Mucosa of rectum (tissue), 2 donors: ENCODE measurements around the gene C2CD4B.

ENCODE experiments used
- H3K27ac ChIP-seq, 2 donors: one replicate each; pipeline ENCODE4 v1.7.0; 2013; ENCODE audit warnings: inconsistent platforms in 2 of 2, low read depth in 2 of 2, low read length in 2 of 2
- H3K27me3 ChIP-seq, 2 donors: one replicate each; pipeline ENCODE4 v1.7.0; 2013; ENCODE audit warnings: low read length in 2 of 2; ENCODE audit not compliant: control insufficient read depth in 2 of 2, insufficient read depth in 2 of 2
- H3K36me3 ChIP-seq, 2 donors: one replicate each; pipeline ENCODE4 v1.7.0; 2013; ENCODE audit warnings: low read length in 2 of 2; ENCODE audit not compliant: control insufficient read depth in 2 of 2, insufficient read depth in 2 of 2
- H3K4me1 ChIP-seq, 2 donors: one replicate each; pipeline ENCODE4 v1.7.0; 2013; ENCODE audit warnings: low read length in 2 of 2, mild to moderate bottlenecking in 1 of 2; ENCODE audit not compliant: control insufficient read depth in 2 of 2, insufficient read depth in 2 of 2
- H3K4me3 ChIP-seq, 2 donors: one replicate each; pipeline ENCODE4 v1.7.0; 2013; ENCODE audit warnings: low read length in 2 of 2
- H3K9ac ChIP-seq, 2 donors: one replicate each; pipeline ENCODE4 v1.7.0; 2013; ENCODE audit warnings: low read length in 2 of 2, low read depth in 1 of 2, mild to moderate bottlenecking in 1 of 2
- H3K9me3 ChIP-seq, 2 donors: one replicate each; pipeline ENCODE4 v1.7.0; 2013; ENCODE audit warnings: low read length in 2 of 2; ENCODE audit not compliant: control insufficient read depth in 2 of 2
- donor health status: healthy.
- donor health status: Normal muscosa, but diverticular disease.

Gene C2CD4B

DNA sequence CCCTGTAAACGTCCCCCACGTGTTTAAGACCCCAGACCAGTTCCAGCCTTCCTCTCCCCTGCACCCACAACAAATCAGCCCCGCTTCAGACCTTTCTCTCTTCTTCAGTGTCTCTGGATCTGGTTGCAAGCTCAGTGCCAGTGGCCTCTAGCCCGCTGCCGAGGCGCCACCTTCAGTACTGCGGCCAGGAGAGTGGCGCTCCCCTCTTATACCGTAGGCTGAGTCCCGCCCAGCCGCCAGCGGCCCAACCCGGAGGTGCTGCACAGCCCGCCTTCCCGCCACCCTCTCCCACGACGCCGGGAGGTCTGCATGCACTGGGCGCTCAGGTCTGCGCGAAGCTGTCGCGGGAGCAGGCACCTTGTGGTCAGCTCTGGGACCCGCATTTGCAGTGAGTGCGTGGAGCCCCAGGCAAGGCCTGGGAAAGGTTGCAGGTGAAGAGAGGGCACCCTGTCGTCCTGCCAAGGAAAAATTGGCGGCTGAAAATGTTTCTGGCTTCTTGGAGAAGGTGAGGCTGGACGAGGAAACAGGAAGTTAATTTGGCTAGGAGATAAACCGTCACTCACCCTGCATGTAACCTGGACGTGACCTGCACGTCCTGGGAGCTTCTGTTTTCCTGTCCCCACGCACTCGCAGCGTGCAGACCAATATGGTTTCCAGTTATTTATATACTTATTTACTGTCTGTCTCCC is at the start of gene C2CD4B:
Gene C2CD4B (minus strand): TSS at position 182 of the 689 bp plus-strand sequence. CDS start 301 bp downstream, outside the sequence.
- Histone ChIP-seq H3K9ac (peak within 1 kb of the TSS in 1 of 2 donors; percentile 47), H3K4me1 (peaks cover 0 to 2% of the 10 kb centered on the region in 2 donors), H3K9me3 (no peaks in the 10 kb centered on the region), H3K27ac (no peak within 1 kb of the TSS), H3K36me3 (no peaks in the 10 kb centered on the region), H3K27me3 (peaks cover 0 to 6% of the 10 kb centered on the region in 2 donors), H3K4me3 (peak within 1 kb of the TSS; percentile 53 to 65)

DNA sequence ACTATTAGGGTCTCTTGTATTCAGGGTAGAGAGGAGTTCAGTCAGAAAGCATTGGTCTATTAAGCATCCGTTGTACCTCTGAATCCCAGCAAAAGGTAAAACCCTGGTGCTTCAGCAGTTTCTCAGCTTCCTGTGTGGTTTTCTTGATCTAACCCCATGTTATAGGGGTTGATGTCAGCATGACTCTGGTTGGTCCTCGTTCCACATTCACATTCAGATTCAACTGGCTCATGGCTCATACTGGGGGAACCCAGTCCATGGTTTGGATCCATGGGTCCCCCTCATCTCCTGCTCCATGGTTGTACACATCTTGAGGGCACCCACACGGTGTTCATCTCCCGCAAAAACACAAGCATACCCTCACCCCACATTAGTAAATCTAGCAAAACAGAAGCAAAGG is 47.7 kb upstream of the C2CD4B start:
- Histone ChIP-seq H3K9me3 (peaks cover 3 to 15% of the 10 kb centered on the region in 2 donors), H3K27me3 (no peaks in the 10 kb centered on the region), H3K4me3 (no peak overlapping the region), H3K36me3 (no peaks in the 10 kb centered on the region), H3K9ac (no peak overlapping the region), H3K27ac (no peak overlapping the region), H3K4me1 (peaks cover 0 to 3% of the 10 kb centered on the region in 2 donors)

DNA sequence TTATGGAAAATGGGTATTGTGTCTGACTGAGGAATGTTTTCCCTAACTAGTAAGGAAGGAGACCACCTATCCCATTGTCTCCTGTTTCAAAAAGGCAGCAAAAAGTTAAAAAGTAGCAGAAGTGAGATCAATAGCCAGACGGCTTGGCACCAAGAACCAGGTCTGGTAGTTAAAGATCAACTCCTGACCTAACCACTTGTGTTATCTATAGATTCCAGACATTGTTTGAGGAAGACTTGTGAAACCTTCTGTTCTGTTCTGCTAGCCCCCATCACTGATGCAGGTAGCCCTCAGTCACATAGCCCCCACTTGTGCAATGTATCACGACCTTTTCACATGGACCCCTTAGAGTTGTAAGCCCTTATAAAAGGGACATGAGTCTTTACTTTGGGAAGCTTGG is 46.3 kb upstream of the C2CD4B start:
- Histone ChIP-seq H3K27ac (no peak overlapping the region), H3K9ac (no peak overlapping the region), H3K4me3 (no peak overlapping the region), H3K27me3 (no peaks in the 10 kb centered on the region), H3K9me3 (peaks cover under 1 to 7% of the 10 kb centered on the region in 2 donors), H3K36me3 (no peaks in the 10 kb centered on the region), H3K4me1 (peaks cover 0 to 3% of the 10 kb centered on the region in 2 donors)

DNA sequence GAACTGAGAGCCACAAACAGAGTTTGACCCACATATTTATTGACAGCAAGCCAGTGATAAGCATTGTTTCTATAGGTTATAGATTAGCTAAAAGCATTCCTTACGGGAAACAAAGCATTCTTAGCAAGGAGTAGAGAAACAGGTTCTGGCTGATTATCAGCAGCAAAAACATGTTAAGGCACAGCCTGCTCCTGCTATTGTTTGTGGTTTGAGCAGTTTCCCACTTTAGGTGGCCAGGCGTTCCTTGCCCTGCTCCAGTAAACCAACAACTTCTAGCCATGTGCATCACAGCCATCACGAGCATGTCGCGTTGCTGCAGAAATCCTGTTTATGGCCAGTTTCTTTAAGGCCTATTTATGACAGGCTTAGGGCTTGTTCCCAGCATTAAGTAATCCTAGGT is 44.7 kb upstream of the C2CD4B start:
- no peak overlapping the region for H3K9ac ChIP-seq
- no peaks in the 10 kb centered on the region for H3K27me3 ChIP-seq
- no peak overlapping the region for H3K4me3 ChIP-seq
- H3K27ac ChIP-seq = peak overlapping the region in 1 of 2 donors; percentile 22
- H3K9me3 ChIP-seq = peaks cover 0 to 7% of the 10 kb centered on the region in 2 donors
- no peaks in the 10 kb centered on the region for H3K36me3 ChIP-seq
- H3K4me1 ChIP-seq = peaks cover 0 to 3% of the 10 kb centered on the region in 2 donors

DNA sequence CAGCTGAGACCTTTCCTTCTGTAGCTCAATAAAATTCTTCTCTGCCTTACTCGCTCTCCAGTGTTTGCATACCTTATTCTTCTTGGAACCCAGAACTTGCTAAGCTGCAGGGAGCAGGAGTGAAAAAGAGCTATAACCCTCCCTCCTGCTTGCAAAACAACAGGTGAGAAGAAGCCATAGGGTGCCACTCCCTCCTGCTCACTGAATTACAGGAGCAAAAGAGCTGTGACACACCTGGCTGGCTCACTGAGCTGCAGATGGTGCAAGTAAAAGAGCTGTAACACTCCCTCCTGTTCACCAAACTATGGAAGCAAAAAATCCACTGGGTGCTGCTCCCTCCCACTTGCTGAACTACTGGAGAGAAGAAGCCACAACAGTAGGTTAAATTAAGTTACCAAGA is 44.2 kb upstream of the C2CD4B start:
- Histone ChIP-seq H3K4me1 (peaks cover 0 to 3% of the 10 kb centered on the region in 2 donors), H3K27me3 (no peaks in the 10 kb centered on the region), H3K36me3 (no peaks in the 10 kb centered on the region), H3K27ac (peak overlapping the region in 1 of 2 donors; percentile 22), H3K4me3 (no peak overlapping the region), H3K9me3 (peaks cover 0 to 7% of the 10 kb centered on the region in 2 donors), H3K9ac (no peak overlapping the region)

DNA sequence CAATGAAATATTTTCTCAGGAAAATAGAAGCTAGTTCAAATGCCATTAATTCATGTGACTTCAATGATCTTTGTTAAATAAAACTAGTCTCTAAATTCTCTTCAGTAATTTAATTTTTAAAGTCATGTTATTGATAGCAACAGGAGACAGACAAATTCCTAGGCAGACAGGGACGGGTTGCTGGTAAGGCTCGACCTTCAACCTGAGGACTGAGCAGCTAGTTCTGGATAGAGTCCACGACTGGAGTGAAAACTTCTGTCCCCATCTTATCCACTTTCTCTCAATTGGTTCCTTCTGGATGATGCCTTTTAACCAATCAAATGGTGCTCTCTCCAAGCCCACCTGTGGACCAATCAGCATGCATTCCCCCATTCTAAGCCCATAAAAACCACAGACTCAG is 43.8 kb upstream of the C2CD4B start:
- H3K4me3 ChIP-seq = no peak overlapping the region
- no peak overlapping the region for H3K27ac ChIP-seq
- H3K9me3 ChIP-seq = peaks cover 0 to 7% of the 10 kb centered on the region in 2 donors
- H3K27me3 ChIP-seq = no peaks in the 10 kb centered on the region
- H3K36me3 ChIP-seq = no peaks in the 10 kb centered on the region
- no peak overlapping the region for H3K9ac ChIP-seq
- H3K4me1 ChIP-seq = peaks cover 0 to 3% of the 10 kb centered on the region in 2 donors

DNA sequence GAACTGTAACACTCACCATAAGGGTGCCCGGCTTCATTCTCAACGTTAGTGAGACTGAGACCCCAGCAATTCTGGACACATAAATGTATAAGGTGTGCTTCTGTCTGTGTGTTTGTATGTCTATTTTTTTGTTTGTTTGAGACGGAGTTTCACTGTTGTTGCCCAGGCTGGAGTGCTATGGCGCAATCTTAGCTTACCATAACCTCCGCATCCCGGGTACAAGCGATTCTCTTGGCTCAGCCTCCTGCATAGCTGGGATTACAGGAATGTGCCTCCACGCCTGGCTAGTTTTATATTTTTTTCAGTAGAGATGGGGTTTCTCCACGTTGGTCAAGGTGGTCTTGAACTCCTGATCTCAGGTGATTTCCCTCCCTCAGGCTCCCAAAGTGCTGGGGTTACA is 43.3 kb upstream of the C2CD4B start:
- Histone ChIP-seq H3K9me3 (peaks cover 0 to 7% of the 10 kb centered on the region in 2 donors), H3K36me3 (no peaks in the 10 kb centered on the region), H3K4me3 (no peak overlapping the region), H3K4me1 (peaks cover 0 to 3% of the 10 kb centered on the region in 2 donors), H3K27ac (no peak overlapping the region), H3K9ac (no peak overlapping the region), H3K27me3 (no peaks in the 10 kb centered on the region)

- Histone ChIP-seq H3K4me1 (no peaks in the 10 kb centered on the region), H3K9me3 (no peaks in the 10 kb centered on the region), H3K36me3 (no peaks in the 10 kb centered on the region), H3K27ac (no peak overlapping the region), H3K27me3 (no peaks in the 10 kb centered on the region), H3K9ac (no peak overlapping the region), H3K4me3 (no peak overlapping the region)
Measured at GRCh38 chr15:62190675-62191074, 25.6 kb upstream of the C2CD4B start.

DNA sequence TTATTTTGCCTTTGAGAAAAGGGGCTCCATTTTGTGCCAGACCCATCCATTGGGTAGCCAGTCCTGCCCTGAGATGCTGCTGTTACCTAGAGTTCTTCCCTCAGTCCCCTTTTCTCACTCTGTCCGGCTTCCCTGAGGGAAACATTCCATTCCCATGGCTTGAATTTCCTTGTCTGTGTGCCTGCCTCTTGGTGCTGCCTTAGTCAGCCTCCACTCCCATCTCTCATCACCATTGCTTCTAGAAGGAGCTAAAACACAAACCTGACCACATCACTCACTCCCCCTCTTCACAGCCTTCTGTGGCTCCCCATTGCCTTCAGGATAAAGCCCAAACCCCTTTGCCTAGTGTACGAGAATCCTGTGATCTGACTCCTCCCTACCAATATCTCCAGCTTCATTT is 25.2 kb upstream of the C2CD4B start:
- Histone ChIP-seq H3K9ac (no peak overlapping the region), H3K4me1 (no peaks in the 10 kb centered on the region), H3K9me3 (no peaks in the 10 kb centered on the region), H3K36me3 (no peaks in the 10 kb centered on the region), H3K27me3 (no peaks in the 10 kb centered on the region), H3K4me3 (no peak overlapping the region), H3K27ac (no peak overlapping the region)

DNA sequence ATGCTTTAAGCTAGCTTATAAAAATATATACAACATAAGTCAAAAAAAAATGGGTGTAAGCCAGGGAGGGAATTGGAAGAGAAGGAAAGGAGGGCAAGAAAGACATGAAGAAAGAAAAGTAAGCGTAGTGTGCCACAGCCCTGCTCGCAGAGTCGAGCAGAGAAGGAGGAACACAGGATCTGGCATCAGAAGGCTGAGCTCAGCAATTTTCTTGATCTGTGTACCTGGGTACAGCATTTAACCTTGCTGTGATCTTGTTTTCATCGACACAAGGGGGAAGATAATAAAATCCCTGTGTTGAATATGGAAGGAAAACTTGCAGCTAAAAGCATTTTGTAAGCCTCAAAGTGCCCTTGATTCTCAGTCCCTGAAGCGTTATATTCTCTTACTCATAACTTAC is 23.7 kb upstream of the C2CD4B start:
- H3K9me3 ChIP-seq = no peaks in the 10 kb centered on the region
- no peak overlapping the region for H3K27ac ChIP-seq
- H3K4me3 ChIP-seq = no peak overlapping the region
- no peak overlapping the region for H3K9ac ChIP-seq
- H3K27me3 ChIP-seq = no peaks in the 10 kb centered on the region
- no peaks in the 10 kb centered on the region for H3K4me1 ChIP-seq
- no peaks in the 10 kb centered on the region for H3K36me3 ChIP-seq
